MM.1S (cell line): ENCODE results near the gene GRIK1.

ENCODE experiments used
- DNase-seq: peaks from one replicate; pipeline ENCODE4 v3.0.0-alpha.2; 2015
- H2AFZ ChIP-seq: fragments of 300-600 bp; sonication (generic); 2 replicates; pipeline ENCODE4 v1.6.0; 2016; ENCODE audit warnings: antibody characterized with exemption, low read length
- H3F3A ChIP-seq: fragments of 300-600 bp; sonication (generic); 2 replicates; pipeline ENCODE4 v1.6.1; 2016; ENCODE audit warnings: mild to moderate bottlenecking, antibody characterized with exemption, low read length, moderate library complexity, mixed read lengths; ENCODE audit not compliant: insufficient read depth
- H3K27ac ChIP-seq: fragments of 300-600 bp; sonication (generic); 2 replicates; pipeline ENCODE4 v1.5.1; 2016; ENCODE audit warnings: mild to moderate bottlenecking, low read length
- H3K27me3 ChIP-seq: fragments of 300-600 bp; sonication (generic); replicated peaks from 2 replicates; pipeline ENCODE4 v1.6.0; 2016; ENCODE audit warnings: low read length; ENCODE audit not compliant: insufficient read depth
- H3K36me3 ChIP-seq: fragments of 300-600 bp; sonication (generic); replicated peaks from 2 replicates; pipeline ENCODE4 v1.6.1; 2016; ENCODE audit warnings: mild to moderate bottlenecking, low read length, mixed read lengths; ENCODE audit not compliant: insufficient read depth
- H3K4me1 ChIP-seq: fragments of 300-600 bp; sonication (generic); 2 replicates; pipeline ENCODE4 v1.6.1; 2016; ENCODE audit warnings: low read length, mixed read lengths
- H3K4me2 ChIP-seq: fragments of 300-600 bp; sonication (generic); 2 replicates; pipeline ENCODE4 v1.6.0; 2016; ENCODE audit warnings: low read depth, low read length
- H3K4me3 ChIP-seq: fragments of 300-600 bp; sonication (generic); 2 replicates; pipeline ENCODE4 v1.5.1; 2016; ENCODE audit warnings: low read length, mixed read lengths
- H3K79me2 ChIP-seq: fragments of 300-600 bp; sonication (generic); 2 replicates; pipeline ENCODE4 v1.6.1; 2016; ENCODE audit warnings: mixed run types, low read length, mixed read lengths
- H3K9ac ChIP-seq: fragments of 300-600 bp; sonication (generic); 2 replicates; pipeline ENCODE4 v1.6.1; 2016; ENCODE audit warnings: low read length, mixed read lengths
- H3K9me2 ChIP-seq: fragments of 300-600 bp; sonication (generic); replicated peaks from 2 replicates; pipeline ENCODE4 v1.6.1; 2016; ENCODE audit warnings: mild to moderate bottlenecking, low read length, mixed read lengths; ENCODE audit not compliant: insufficient read depth
- H3K9me3 ChIP-seq: fragments of 300-600 bp; sonication (generic); replicated peaks from 2 replicates; pipeline ENCODE4 v1.6.1; 2016; ENCODE audit warnings: mild to moderate bottlenecking, low read length, mixed read lengths; ENCODE audit not compliant: insufficient read depth
- H4K20me1 ChIP-seq: fragments of 300-600 bp; sonication (generic); 2 replicates; pipeline ENCODE4 v1.6.1; 2016; ENCODE audit warnings: mild to moderate bottlenecking, low read length, moderate library complexity, mixed read lengths; ENCODE audit not compliant: insufficient read depth
- CTCF ChIP-seq: fragments of 300-600 bp; sonication (generic); IDR thresholded peaks from 2 replicates; pipeline ENCODE4 v1.5.1; 2016; ENCODE audit warnings: antibody characterized with exemption, low read length, mixed read lengths
- EZH2 ChIP-seq: fragments of 300-600 bp; sonication (generic); optimal IDR thresholded peaks from 2 replicates; pipeline ENCODE3; 2017; ENCODE audit warnings: low read depth, mild to moderate bottlenecking, antibody characterized with exemption, low read length, mixed read lengths
- EZH2phosphoT487 ChIP-seq: fragments of 300-600 bp; sonication (generic); IDR thresholded peaks from 2 replicates; pipeline ENCODE4 v1.6.1; 2018; ENCODE audit warnings: antibody characterized with exemption, low read length

The GRIK1 gene

GRCh38 chr21:29568020-29568697, 371.6 kb downstream of the GRIK1 start:
- H3K9ac ChIP-seq = no peak overlapping the region

DNA sequence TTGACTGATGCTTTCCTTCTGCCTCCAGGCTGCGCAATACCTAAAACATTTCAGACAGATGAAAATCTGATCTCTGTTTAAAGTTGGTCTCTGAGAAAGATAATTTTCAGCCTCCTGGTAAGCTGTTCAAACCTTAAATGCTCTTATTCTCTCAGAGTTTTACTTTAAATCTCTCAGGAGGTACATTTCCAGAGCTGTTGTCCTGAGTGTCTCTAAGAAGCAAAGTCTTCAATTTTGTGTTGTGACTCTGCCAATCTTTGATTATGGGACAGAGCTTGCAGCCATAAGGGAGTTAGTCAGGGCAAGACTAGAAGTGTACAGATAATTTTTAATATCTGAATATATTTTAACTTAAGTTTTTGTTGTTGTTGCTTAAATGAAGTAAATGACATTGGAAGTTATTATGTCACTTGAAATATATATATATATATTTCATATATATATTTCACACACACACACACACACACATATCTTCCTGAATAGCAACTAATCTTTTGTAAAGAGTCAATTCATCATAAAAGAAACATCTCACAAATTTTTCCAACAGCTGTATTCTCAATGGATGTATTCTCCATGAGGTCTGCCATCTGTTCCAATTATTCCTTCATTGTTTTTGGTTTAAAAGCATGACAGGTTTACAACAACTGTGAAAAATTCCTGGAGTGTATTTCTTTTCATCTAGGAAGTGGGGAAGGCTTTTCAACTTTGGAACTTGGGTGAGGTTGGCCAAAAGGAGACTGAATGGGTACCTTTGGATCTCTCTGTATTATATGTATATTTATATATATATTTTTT, 381.7 kb downstream of the GRIK1 start:
- Histone ChIP-seq H3K9me2 (no peaks in the 10 kb centered on the region), H3K9me3 (no peaks in the 10 kb centered on the region), H3K79me2 (no peaks in the 10 kb centered on the region), H3K27me3 (no peaks in the 10 kb centered on the region), H3K4me1 (0 out of 2 replicates have a peak, but pooled peaks cover 5% of the 10 kb centered on the region), H3F3A (no peaks in the 10 kb centered on the region), H2AFZ (no peak overlapping the region), H3K36me3 (no peaks in the 10 kb centered on the region), H4K20me1 (no peaks in the 10 kb centered on the region), H3K4me2 (no peak overlapping the region), H3K27ac (no peak overlapping the region), H3K4me3 (no peak overlapping the region), H3K9ac (no peak overlapping the region)
- no peak for DNase-seq
- TF ChIP-seq CTCF (no peak), EZH2phosphoT487 (no peak), EZH2 (no peak)

More at GRCh38 chr21:29568020-29568697, 371.6 kb downstream of the GRIK1 start:
- no peaks in the 10 kb centered on the region for H3K9me3 ChIP-seq
- no peak overlapping the region for H3K27ac ChIP-seq
- H3K4me1 ChIP-seq = no peaks in the 10 kb centered on the region
- H3K36me3 ChIP-seq = no peaks in the 10 kb centered on the region
- no peaks in the 10 kb centered on the region for H3K27me3 ChIP-seq
- TF ChIP-seq EZH2 (no peak), EZH2phosphoT487 (no peak), CTCF (no peak)
- no peaks in the 10 kb centered on the region for H3K9me2 ChIP-seq
- H3K79me2 ChIP-seq = no peaks in the 10 kb centered on the region
- H4K20me1 ChIP-seq = no peaks in the 10 kb centered on the region
- H2AFZ ChIP-seq = no peak overlapping the region
- H3K4me2 ChIP-seq = no peak overlapping the region
- no peak overlapping the region for H3K4me3 ChIP-seq
- H3F3A ChIP-seq = no peaks in the 10 kb centered on the region
- DNase-seq = no peak

GRCh38 chr21:29557200-29557599, 382.6 kb downstream of the GRIK1 start:
- no peaks in the 10 kb centered on the region for H3K27me3 ChIP-seq
- no peak overlapping the region for H3K4me2 ChIP-seq
- no peak overlapping the region for H2AFZ ChIP-seq
- no peaks in the 10 kb centered on the region for H3K9me2 ChIP-seq
- H3K4me1 ChIP-seq = 0 out of 2 replicates have a peak, but pooled peaks cover 5% of the 10 kb centered on the region
- no peaks in the 10 kb centered on the region for H3F3A ChIP-seq
- no peaks in the 10 kb centered on the region for H3K9me3 ChIP-seq
- no peak for DNase-seq
- no peaks in the 10 kb centered on the region for H4K20me1 ChIP-seq
- no peak for TF ChIP-seq EZH2
- TF ChIP-seq EZH2phosphoT487 = no peak
- TF ChIP-seq CTCF = no peak
- H3K9ac ChIP-seq = no peak overlapping the region
- no peaks in the 10 kb centered on the region for H3K36me3 ChIP-seq
- H3K4me3 ChIP-seq = no peak overlapping the region
- H3K79me2 ChIP-seq = no peaks in the 10 kb centered on the region
- no peak overlapping the region for H3K27ac ChIP-seq
